ENCODE measurements around the gene OR2M7. TPM values are rescaled to one million over a fixed set of nuclear protein-coding genes. Genes with fewer than 3 reads are reported as not detected.

OR2M7 gene
- not detected for total RNA-seq

GRCh38 chr1:248324468-248324867 is at the start of gene OR2M7:
OR2M7 (minus strand) TSS chr1:248324568; CDS start chr1:248324568, 0 bp downstream.

GRCh38 chr1:248361121-248361715 is 36.9 kb upstream of the OR2M7 start, which contains the start of gene OR2T4:
OR2T4 (plus strand) TSS chr1:248361665; CDS start chr1:248361665, 0 bp downstream.

GRCh38 chr1:248348475-248348874 is 24.1 kb upstream of the OR2M7 start, which contains the start of gene OR14C36:
OR14C36 (plus strand) TSS chr1:248348775; CDS start chr1:248348775, 0 bp downstream.

GRCh38 chr1:248303324-248303723 is 21.0 kb downstream of the OR2M7 start, which contains the start of gene OR2T12:
OR2T12 (minus strand) TSS chr1:248303424; CDS start chr1:248295578, 7,846 bp downstream.

GRCh38 chr1:248277876-248278275 is 46.5 kb downstream of the OR2M7 start, which contains the start of gene OR2T33:
OR2T33 (minus strand) TSS chr1:248277976; CDS start chr1:248273814, 4,162 bp downstream.

Other genes starting within 250 kb of the OR2M7 start
- 0.71 TPM for gene OR2L13, start 229.4 kb downstream of the OR2M7 start, total RNA-seq
- gene OR2M5, start 179.4 kb downstream of the OR2M7 start, total RNA-seq: not detected
- not detected for gene OR2M2, start 149.7 kb downstream of the OR2M7 start, total RNA-seq
- not detected for gene OR2M3, start 127.3 kb downstream of the OR2M7 start, total RNA-seq
- not detected for gene OR2M4, start 93.2 kb downstream of the OR2M7 start, total RNA-seq
- gene OR2T33, start 46.6 kb downstream of the OR2M7 start, total RNA-seq: not detected
- gene OR2T12, start 21.1 kb downstream of the OR2M7 start, total RNA-seq: not detected
- not detected for gene OR14C36, start 24.2 kb upstream of the OR2M7 start, total RNA-seq
- not detected for gene OR2T4, start 37.1 kb upstream of the OR2M7 start, total RNA-seq
- gene OR2T6, start 51.2 kb upstream of the OR2M7 start, total RNA-seq: not detected
- not detected for gene OR2T1, start 78.5 kb upstream of the OR2M7 start, total RNA-seq
- not detected for gene OR2T2, start 121.1 kb upstream of the OR2M7 start, total RNA-seq
- not detected for gene OR2T3, start 148.8 kb upstream of the OR2M7 start, total RNA-seq
- not detected for gene OR2T5, start 164.0 kb upstream of the OR2M7 start, total RNA-seq
- gene OR2G6, start 183.5 kb upstream of the OR2M7 start, total RNA-seq: not detected
- gene OR2T29, start 238.2 kb upstream of the OR2M7 start, total RNA-seq: not detected